GM13977 (cell line): Measurements from ENCODE around the gene MDK.

Experiments used
- DNase-seq: peaks from one replicate; pipeline ENCODE4 v3.0.0; 2012; ENCODE audit warnings: low spot score
- in situ Hi-C: fragments of 300-500 bp; cut with MboI; formaldehyde crosslinking; loops from one replicate; pipeline ENCODE4 v1.12.0; 2022; ENCODE audit warnings: low sequenced_read_pairs, low pct_unique_long_range_greater_than_20kb, mixed read lengths, inconsistent platforms; ENCODE audit not compliant: unreplicated experiment
- TF ChIP-seq, protein P1 (sequence below): IDR thresholded peaks from 2 replicates; pipeline ENCODE4 v1.5.1; 2012; ENCODE audit warnings: mild to moderate bottlenecking, control low read depth; ENCODE audit not compliant: insufficient read depth; ENCODE audit errors: extremely low read depth, missing control alignments

The MDK gene

DNA sequence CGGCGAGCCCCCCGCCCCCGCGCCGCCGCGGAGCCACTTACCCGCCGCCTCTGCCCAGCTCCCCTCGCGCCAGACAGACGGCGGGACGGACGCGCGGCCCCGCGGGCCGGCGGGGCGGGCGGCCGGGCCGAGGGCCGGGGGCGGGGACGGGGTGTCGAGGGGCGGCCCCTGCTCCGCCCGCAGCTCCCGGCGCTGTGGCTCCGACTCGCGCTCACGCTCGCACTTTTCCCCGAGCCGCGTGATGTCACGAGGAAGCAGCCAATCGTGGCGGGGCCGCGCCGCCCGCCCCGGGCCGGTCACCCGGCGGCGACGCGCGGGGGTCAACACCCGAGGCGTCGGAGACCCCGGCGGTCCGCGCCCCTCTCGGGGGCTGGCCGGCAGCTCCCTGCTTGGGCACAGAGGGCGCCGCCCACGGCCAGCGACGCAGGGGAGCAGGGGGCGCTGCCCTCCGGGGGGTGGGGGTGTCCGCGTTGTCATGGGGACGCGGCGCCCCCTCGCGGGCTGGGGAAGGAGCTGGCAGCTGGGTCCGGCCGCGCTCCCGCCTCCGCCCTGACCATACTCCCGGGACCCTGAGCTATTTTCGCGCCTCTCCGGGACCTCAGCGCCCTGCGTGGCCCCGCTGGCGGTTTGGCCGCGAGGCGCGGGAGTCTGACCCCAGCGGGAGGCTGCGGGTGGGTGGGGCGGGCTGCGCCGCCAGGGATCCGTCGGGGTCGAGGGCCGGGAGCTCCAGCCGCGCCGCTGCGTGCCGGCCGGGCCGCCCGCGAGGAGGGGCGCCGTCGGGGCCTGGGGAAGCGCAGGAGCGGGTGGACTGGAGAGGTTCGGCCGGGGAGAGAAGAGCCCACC is 10.3 kb downstream of the MDK start, which contains the start of gene CHRM4:
Gene CHRM4 (minus strand): TSS at position 199 of the 843 bp plus-strand sequence. CDS start 5,219 bp downstream, outside the sequence.
- TF ChIP-seq, protein P1, sequence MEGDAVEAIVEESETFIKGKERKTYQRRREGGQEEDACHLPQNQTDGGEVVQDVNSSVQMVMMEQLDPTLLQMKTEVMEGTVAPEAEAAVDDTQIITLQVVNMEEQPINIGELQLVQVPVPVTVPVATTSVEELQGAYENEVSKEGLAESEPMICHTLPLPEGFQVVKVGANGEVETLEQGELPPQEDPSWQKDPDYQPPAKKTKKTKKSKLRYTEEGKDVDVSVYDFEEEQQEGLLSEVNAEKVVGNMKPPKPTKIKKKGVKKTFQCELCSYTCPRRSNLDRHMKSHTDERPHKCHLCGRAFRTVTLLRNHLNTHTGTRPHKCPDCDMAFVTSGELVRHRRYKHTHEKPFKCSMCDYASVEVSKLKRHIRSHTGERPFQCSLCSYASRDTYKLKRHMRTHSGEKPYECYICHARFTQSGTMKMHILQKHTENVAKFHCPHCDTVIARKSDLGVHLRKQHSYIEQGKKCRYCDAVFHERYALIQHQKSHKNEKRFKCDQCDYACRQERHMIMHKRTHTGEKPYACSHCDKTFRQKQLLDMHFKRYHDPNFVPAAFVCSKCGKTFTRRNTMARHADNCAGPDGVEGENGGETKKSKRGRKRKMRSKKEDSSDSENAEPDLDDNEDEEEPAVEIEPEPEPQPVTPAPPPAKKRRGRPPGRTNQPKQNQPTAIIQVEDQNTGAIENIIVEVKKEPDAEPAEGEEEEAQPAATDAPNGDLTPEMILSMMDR, result peak; percentile 46
- peak; percentile 89 for DNase-seq
- in situ Hi-C loops, result loop anchor here (10.0 kb wide), 1 partner anchor 143 kb away; no protein-coding TSS in a partner anchor

DNA sequence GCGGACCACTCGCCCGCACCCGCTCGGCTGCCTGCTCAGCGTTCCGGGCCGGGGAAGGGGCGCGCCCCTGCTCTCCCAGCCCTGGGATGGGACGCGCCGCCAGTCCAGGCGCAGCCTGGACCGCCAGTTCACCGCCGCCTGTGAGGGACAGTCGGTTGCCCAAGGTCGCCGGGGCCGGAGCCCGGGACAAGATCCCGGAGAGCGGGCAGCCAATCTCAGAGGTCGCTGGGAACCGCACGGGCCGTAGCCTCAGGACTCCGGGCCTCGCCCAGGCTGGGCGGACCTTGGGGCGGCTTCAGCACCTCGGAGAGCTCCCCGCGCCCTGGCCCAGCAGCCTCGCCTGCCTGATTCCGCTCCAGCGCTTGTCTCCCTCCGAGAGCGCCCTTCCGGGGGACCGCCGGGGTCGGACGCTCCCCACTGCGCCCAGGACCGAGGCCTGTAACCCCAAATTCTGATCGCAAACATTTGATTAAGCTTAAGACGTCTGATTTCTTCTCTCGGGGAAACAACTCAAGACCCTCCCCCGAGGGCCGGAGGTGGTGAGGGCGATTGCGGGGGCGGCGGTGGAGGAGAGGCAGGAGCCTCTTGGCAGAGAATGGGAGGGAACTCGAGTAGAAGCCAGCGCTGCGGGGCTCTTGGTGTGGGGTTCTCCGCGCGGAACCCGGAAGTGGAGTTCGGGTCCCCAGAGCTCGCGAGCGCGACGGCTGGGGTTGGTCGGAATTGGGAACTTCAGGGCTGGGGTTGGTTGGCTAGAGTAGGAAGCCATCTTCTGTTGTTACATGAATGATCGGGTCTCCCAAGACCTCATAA is 11.2 kb downstream of the MDK start:
- in situ Hi-C loops, result loop anchor here (10.0 kb wide), 1 partner anchor 142 kb away; no protein-coding TSS in a partner anchor
- DNase-seq, result peak; percentile 98
- TF ChIP-seq, protein P1, result no peak

DNA sequence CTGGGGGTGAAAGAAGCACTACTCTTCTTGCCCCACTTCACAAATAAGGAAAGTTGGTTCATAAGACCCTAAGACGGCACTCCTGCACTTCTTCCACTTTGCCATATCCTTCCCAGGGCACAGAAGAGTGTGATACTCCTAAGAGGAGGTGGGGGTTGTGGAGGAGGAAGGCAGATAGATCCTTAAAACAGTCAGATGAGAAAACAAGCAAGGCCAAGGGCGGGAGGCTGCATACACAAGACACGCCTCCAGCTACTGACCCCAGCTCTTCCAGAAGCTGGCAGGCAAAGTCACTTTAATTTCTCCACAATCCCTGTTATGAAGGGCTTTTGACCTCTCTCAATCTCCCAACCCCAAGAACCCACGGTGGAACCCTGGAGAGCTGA is 11.8 kb downstream of the MDK start:
- in situ Hi-C loops, result loop anchor here (10.0 kb wide), 1 partner anchor 142 kb away; no protein-coding TSS in a partner anchor

DNA sequence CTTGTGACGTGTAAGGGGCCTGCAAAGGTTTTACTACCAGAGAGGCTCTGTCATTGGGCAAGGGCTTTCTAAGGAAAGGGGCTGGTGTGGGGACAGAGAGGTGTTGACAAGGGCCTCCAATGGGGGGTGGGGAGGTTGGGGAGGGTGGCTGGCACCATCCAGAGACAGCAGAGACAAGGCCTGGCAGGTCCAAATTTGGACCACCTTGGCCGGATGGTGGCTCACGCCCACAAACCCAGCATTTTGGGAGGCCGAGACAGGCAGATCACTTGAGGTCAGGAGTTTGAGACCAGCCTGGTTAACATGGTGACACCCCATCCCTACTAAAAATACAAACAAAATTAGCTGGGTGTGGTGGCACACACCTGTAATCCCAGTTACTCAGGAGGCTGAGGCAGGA is 12.3 kb downstream of the MDK start:
- in situ Hi-C loops, result loop anchor here (10.0 kb wide), 1 partner anchor 141 kb away; no protein-coding TSS in a partner anchor
- TF ChIP-seq, protein P1, result no peak
- DNase-seq, result no peak

More for the DNA sequence above, 11.8 kb downstream of the MDK start:
- TF ChIP-seq, protein P1, result no peak
- no peak for DNase-seq

DNA sequence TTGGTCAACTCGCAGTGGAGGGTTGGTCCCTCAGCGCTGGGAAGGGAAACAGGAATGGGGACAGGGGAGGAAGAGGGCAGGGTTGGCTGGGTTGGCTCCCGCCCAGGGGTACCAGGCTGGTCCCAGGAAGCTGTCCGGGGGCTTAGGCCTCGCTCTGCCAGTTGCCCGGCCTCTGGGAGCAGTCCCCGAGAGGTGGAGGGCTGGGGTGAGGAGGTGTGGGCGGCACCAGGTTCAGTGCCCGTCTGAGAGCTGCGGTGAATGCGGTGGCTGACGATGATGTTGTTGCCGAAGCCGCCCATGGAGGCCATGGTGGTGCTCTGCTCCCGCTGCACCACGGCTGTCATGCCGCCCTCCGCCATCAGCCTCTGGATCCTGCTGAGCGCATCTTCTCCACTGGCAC is 16.1 kb downstream of the MDK start:
- TF ChIP-seq, protein P1, result no peak
- in situ Hi-C loops, result loop anchor here (10.0 kb wide), 1 partner anchor 137 kb away; no protein-coding TSS in a partner anchor
- no peak for DNase-seq
